ENCODE data around the gene ACE2.
"Not testable (repeated sequence)": the region's sequence is repeated elsewhere in the genome, so short reads cannot be mapped to it uniquely, and the experiment has no call there.

Gene ACE2

GRCh38 chrX:15600745-15601144 is at the start of gene ACE2:
TSS of gene ACE2 (minus strand) at chrX:15600960. CDS start at chrX:15600911, 49 bp downstream.
- no peak for DNase-seq (ENCODE audit: low spot score)

GRCh38 chrX:15647510-15647909 is 46.8 kb upstream of the ACE2 start:
- not testable (repeated sequence) for DNase-seq (ENCODE audit: low spot score)

- no peak for DNase-seq (ENCODE audit: low spot score)
Measured at GRCh38 chrX:15646543-15646942, 45.8 kb upstream of the ACE2 start.

GRCh38 chrX:15646031-15646430 is 45.3 kb upstream of the ACE2 start:
- no peak for DNase-seq (ENCODE audit: low spot score)

- no peak for DNase-seq (ENCODE audit: low spot score)
Measured at GRCh38 chrX:15645266-15645665, 44.5 kb upstream of the ACE2 start.

GRCh38 chrX:15644560-15644872 is 43.8 kb upstream of the ACE2 start:
- DNase-seq (ENCODE audit: low spot score): no peak

- DNase-seq (ENCODE audit: low spot score): no peak
Measured at GRCh38 chrX:15643786-15644559, 43.2 kb upstream of the ACE2 start.

GRCh38 chrX:15631637-15632036 is 30.9 kb upstream of the ACE2 start:
- DNase-seq (ENCODE audit: low spot score): no peak

- DNase-seq (ENCODE audit: low spot score): no peak
Measured at GRCh38 chrX:15623054-15623453, 22.3 kb upstream of the ACE2 start.

GRCh38 chrX:15619053-15619755 is 18.4 kb upstream of the ACE2 start:
- DNase-seq (ENCODE audit: low spot score): no peak

GRCh38 chrX:15617111-15617510 is 16.4 kb upstream of the ACE2 start:
- DNase-seq (ENCODE audit: low spot score): no peak

- no peak for DNase-seq (ENCODE audit: low spot score)
Measured at GRCh38 chrX:15616531-15616930, 15.8 kb upstream of the ACE2 start.

GRCh38 chrX:15607067-15607466 is 6.3 kb upstream of the ACE2 start:
- no peak for DNase-seq (ENCODE audit: low spot score)

GRCh38 chrX:15606136-15606535 is 5.4 kb upstream of the ACE2 start:
- no peak for DNase-seq (ENCODE audit: low spot score)

GRCh38 chrX:15605226-15605625 is 4.5 kb upstream of the ACE2 start:
- no peak for DNase-seq (ENCODE audit: low spot score)

GRCh38 chrX:15602761-15603160 is 2.0 kb upstream of the ACE2 start:
- no peak for DNase-seq (ENCODE audit: low spot score)

- no peak for DNase-seq (ENCODE audit: low spot score)
Measured at GRCh38 chrX:15601932-15602331, 1.2 kb upstream of the ACE2 start.

GRCh38 chrX:15600049-15600448 is 711 bp downstream of the ACE2 start:
- no peak for DNase-seq (ENCODE audit: low spot score)

GRCh38 chrX:15599461-15599860 is 1.3 kb downstream of the ACE2 start:
- DNase-seq (ENCODE audit: low spot score): no peak

GRCh38 chrX:15598026-15598425 is 2.7 kb downstream of the ACE2 start:
- no peak for DNase-seq (ENCODE audit: low spot score)

- no peak for DNase-seq (ENCODE audit: low spot score)
Measured at GRCh38 chrX:15594371-15594770, 6.4 kb downstream of the ACE2 start.

GRCh38 chrX:15579778-15580747 is 20.7 kb downstream of the ACE2 start:
- no peak for DNase-seq (ENCODE audit: low spot score)

GRCh38 chrX:15576019-15576418 is 24.7 kb downstream of the ACE2 start:
- no peak for DNase-seq (ENCODE audit: low spot score)
